Measurements from ENCODE around the gene BBS2.
"Not testable (repeated sequence)": the region's sequence is repeated elsewhere in the genome, so short reads cannot be mapped to it uniquely, and the experiment has no call there.

BBS2 gene

GRCh38 chr16:56520251-56520577 lies 390 bp upstream of the BBS2 start:
- no peak for DNase-seq

- DNase-seq: no peak
These were observed 1.4 kb downstream of the BBS2 start for GRCh38 chr16:56518425-56518824.

GRCh38 chr16:56517206-56517605 lies 2.6 kb downstream of the BBS2 start:
- DNase-seq: no peak

GRCh38 chr16:56515665-56516064 lies 4.2 kb downstream of the BBS2 start:
- DNase-seq: no peak

DNA sequence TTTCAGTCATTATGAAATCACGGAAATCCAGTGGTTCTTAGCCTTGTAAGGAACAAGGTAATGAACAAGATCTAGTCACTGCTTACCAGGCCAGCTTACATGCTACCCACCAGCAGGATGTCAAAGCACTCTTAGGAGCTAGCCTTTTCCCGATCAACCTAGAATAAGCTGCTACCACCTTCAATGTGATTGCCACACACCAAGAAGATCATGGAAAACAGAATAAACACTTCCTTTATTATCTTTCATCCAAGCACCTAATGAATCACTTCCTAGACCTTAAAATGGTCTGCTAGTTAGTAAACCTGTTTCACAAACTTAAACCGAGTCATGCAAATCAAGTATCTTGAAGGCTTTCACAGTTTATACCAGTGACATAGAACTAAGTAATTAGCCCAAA lies 5.0 kb downstream of the BBS2 start:
- no peak for DNase-seq

GRCh38 chr16:56513972-56514371 lies 5.9 kb downstream of the BBS2 start:
- peak; percentile 70 for DNase-seq

- no peak for DNase-seq
These were observed 6.7 kb downstream of the BBS2 start for GRCh38 chr16:56513091-56513490.

DNA sequence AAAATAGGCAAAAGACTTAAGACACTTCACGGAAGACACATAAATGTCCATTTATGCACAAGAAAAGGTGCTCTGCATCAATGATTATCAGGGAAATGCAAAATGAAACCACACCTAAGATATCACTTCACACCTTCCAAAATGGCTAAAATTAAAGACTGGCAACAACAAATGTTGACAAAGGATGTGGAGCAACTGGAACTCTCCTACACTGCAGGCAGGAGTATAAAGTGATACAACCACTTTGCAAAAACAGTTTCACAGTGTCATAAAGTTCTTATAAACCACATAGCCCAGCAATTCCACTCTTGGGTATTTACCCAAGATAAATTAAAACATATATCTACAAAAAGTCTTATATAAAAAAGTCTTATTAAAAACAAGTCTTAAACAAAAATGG lies 7.8 kb downstream of the BBS2 start:
- DNase-seq: no peak

DNA sequence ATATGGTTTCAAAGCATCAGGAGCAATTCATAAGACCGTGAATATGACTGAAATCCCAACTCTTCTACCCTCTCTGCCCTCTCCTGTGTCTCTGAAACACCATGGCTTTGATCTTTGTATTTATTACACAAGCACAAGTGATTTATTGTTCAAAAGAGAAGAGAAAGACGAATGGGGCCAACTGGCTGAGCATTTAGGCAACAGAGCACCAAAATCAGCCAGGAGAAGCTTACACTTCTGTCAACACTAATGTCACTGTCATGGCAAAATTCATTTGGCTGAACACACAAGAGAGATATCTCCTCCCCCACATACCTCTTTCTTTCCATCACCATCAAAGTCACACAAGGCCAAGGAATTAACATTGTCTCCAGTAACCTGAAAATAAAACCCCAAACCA lies 9.3 kb downstream of the BBS2 start:
- no peak for DNase-seq

DNA sequence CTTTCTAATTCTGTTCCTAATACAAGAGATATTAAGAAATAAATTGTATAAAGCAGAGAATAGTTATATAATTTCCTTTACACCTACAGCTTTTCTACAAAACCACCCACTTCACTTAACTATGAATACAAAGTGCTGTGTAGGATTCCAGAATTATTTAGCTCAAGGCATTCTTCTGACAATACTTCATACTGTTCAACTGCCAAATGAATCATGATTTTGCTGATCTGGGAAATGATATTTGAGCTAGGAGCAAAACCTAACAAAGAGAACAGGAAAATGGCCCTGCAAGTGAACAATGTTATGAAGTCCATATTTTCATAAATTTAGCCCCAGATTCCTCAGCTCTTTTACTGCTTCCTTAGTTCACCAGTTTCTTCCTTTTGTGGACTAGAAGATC lies 12.9 kb downstream of the BBS2 start:
- no peak for DNase-seq

DNA sequence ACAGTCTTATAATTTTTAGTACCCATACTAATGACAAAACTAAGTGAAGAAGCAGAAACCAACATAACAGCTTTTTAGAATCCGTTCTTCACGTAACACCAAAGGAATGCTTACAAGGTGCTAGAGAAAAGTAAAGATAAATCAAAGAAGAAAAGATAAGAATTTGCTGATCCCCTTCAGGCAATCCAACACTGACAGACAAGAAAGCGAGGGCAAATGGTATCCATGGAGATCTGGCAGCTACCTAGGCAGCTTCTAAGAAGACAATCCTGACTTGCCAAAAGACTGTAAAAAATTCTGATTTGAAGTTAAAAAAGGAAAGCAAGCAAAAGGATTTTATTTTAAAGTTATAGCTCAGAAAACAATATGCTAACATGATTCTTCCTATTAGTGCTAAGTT lies 14.6 kb downstream of the BBS2 start:
- no peak for DNase-seq

GRCh38 chr16:56493815-56494214 lies 26.0 kb downstream of the BBS2 start:
- no peak for DNase-seq

- no peak for DNase-seq
These were observed 26.7 kb downstream of the BBS2 start for GRCh38 chr16:56493126-56493525.

GRCh38 chr16:56491657-56492261 lies 28.1 kb downstream of the BBS2 start:
- no peak for DNase-seq

- DNase-seq: not testable (repeated sequence)
These were observed 31.0 kb downstream of the BBS2 start for GRCh38 chr16:56488868-56489267.

- no peak for DNase-seq
These were observed 31.8 kb downstream of the BBS2 start for GRCh38 chr16:56488035-56488434.

GRCh38 chr16:56483394-56483793 lies 36.4 kb downstream of the BBS2 start:
- DNase-seq: no peak

- DNase-seq: no peak
These were observed 37.1 kb downstream of the BBS2 start for GRCh38 chr16:56482683-56483236.

- no peak for DNase-seq
These were observed 38.2 kb downstream of the BBS2 start for GRCh38 chr16:56481468-56482122.

- DNase-seq: peak; percentile 9
These were observed 38.9 kb downstream of the BBS2 start for GRCh38 chr16:56480776-56481467.

GRCh38 chr16:56479469-56479868 lies 40.4 kb downstream of the BBS2 start:
- DNase-seq: no peak

DNA sequence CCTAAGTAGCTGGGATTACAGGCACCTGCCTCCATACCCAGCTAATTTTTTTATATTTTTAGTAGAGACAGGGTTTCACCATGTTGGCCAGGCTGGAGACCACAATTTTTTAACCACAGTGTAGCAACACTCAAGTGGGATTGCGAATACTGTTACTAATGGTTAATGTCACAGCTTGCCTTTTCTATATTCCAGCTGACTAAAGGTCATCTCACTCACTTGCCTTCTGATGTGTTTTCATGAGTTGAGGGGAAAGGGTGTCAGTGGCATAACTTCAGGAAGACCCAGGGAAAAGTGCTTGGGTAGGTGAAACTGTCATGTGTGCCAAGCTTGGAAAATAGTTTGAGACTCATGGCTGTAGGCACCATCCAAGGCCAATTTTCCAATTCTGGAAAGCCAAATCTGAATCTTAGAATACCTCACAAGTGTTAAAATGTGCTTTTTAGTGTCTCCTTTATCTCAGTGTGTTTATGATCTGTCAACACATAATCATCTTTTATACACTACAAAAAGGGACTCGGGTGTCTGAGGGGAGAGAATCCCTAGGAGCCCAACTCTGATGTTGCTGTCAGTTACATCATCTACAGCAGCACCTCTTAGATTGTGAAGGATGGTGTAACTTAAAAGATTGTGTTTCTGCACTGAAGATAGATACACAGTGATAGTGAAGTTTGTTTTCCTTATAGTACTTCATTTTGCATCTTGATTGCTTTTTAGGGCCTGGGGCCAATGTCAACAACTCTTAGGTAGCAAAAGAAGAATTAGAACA lies 41.4 kb downstream of the BBS2 start:
- DNase-seq: no peak

DNA sequence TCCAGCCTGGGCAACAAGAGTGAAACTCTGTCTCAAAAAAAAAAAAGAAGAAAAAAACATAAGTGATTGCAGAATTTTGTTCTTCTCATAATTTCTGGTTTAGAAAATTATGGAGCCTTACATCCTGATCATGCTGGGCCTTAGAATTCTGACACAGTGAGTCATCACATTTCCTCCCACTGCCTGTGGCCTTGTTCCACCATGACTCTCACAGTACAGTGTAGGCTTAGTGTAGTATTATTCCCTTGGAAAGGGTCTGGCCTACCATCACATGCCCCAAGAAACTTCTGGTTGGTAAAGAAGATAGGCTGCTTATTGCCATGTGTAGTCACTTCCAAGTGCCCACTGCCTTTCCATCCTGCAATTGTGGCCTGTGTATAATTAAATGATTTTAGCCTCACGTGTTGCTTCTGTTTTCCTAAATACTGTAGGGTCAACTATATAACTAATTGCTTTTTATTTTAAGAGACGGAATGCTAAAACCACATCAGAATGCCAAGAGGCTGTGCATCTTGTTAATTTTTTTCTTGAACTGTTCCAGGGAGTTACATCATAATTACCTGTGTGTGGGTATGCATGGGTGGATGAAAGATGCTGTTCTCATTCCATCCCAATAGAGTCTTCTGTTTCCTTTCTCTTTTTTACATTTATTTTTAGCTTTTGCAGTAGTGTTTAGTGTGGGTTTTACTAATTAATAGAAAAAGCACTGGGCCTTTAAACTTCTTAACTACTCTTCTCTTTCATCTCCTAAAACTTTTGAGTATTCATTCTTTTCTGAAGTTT lies 42.5 kb downstream of the BBS2 start:
- no peak for DNase-seq
